HEK293 (cell line): ENCODE measurements around the gene DSTN.

Experiments used
- CTCF ChIA-PET: fragments of 350-600 bp; formaldehyde crosslinking; extraction: SDS; loops from one replicate; lab custom pipeline; 2021; ENCODE audit warnings: antibody characterized with exemption; lab: Yijun Ruan, JAX
- POLR2A ChIA-PET: fragments of 300-600 bp; formaldehyde crosslinking; extraction: SDS; loops from one replicate; lab custom pipeline; 2020; ENCODE audit warnings: antibody characterized with exemption, inconsistent platforms; lab: Yijun Ruan, JAX
- H3K27ac ChIP-seq: fragments of 200-500 bp; sonication (Bioruptor generic); 2 replicates; pipeline ENCODE4 v1.5.1; 2014; ENCODE audit warnings: low read depth, low read length, control low read depth, inconsistent platforms; ENCODE audit errors: extremely low read depth
- H3K36me3 ChIP-seq, 2 experiments: fragments of 200-500 bp in 1 of 2; sonication (Bioruptor generic) in 1 of 2; 1 replicate in 1 of 2; 2 replicates in 1 of 2; pipeline ENCODE4 v1.5.1; 2014 to 2017; ENCODE audit warnings: inconsistent platforms in 2 of 2, low read length in 2 of 2; ENCODE audit not compliant: control insufficient read depth in 2 of 2, insufficient read depth in 1 of 2
- H3K4me1 ChIP-seq: fragments of 200-500 bp; sonication (Bioruptor generic); 2 replicates; pipeline ENCODE4 v1.5.1; 2014; ENCODE audit warnings: mild to moderate bottlenecking, low read length, inconsistent platforms; ENCODE audit not compliant: control insufficient read depth, insufficient read depth
- H3K4me3 ChIP-seq: 2 replicates; pipeline ENCODE4 v1.5.1; 2011; ENCODE audit warnings: low read depth, mild to moderate bottlenecking, control low read depth, low read length, moderate library complexity
- H3K9me3 ChIP-seq: fragments of 200-500 bp; sonication (Bioruptor generic); 2 replicates; pipeline ENCODE4 v1.5.1; 2014; ENCODE audit warnings: low read depth, low read length, inconsistent platforms; ENCODE audit not compliant: control insufficient read depth, insufficient read depth
- BCL11B ChIP-seq: fragments of 450-650 bp; formaldehyde crosslinking; IDR thresholded peaks from 2 replicates; pipeline ENCODE4 v1.5.1; 2016; ENCODE audit warnings: low read depth, missing biosample characterization, missing genetic modification characterization
- GLIS1 ChIP-seq: fragments of 450-650 bp; formaldehyde crosslinking; IDR thresholded peaks from 2 replicates; pipeline ENCODE4 v1.5.1; 2016; ENCODE audit warnings: missing biosample characterization, missing genetic modification characterization
- KLF1 ChIP-seq: fragments of 450-650 bp; formaldehyde crosslinking; IDR thresholded peaks from 2 replicates; pipeline ENCODE4 v1.5.1; 2016; ENCODE audit warnings: missing biosample characterization, missing genetic modification characterization
- MZF1 ChIP-seq: fragments of 450-650 bp; formaldehyde crosslinking; IDR thresholded peaks from 2 replicates; pipeline ENCODE4 v1.5.1; 2017; ENCODE audit warnings: missing biosample characterization, missing genetic modification characterization, borderline replicate concordance
- SP3 ChIP-seq: fragments of 450-650 bp; formaldehyde crosslinking; IDR thresholded peaks from 2 replicates; pipeline ENCODE4 v1.5.1; 2016; ENCODE audit warnings: missing biosample characterization, missing genetic modification characterization
- WT1 ChIP-seq: fragments of 450-650 bp; formaldehyde crosslinking; IDR thresholded peaks from 2 replicates; pipeline ENCODE4 v1.5.1; 2016; ENCODE audit warnings: missing biosample characterization, missing genetic modification characterization
- YY1 ChIP-seq: fragments of 450-650 bp; formaldehyde crosslinking; IDR thresholded peaks from 2 replicates; pipeline ENCODE4 v1.5.1; 2018; ENCODE audit warnings: missing biosample characterization, missing genetic modification characterization
- ZNF138 ChIP-seq: fragments of 450-650 bp; formaldehyde crosslinking; IDR thresholded peaks from 2 replicates; pipeline ENCODE4 v1.5.1; 2016; ENCODE audit warnings: missing biosample characterization, missing genetic modification characterization, borderline replicate concordance
- ZNF174 ChIP-seq: fragments of 450-650 bp; formaldehyde crosslinking; IDR thresholded peaks from 2 replicates; pipeline ENCODE4 v1.5.0; 2017; ENCODE audit warnings: missing biosample characterization, mild to moderate bottlenecking, missing genetic modification characterization
- ZNF184 ChIP-seq: fragments of 450-650 bp; IDR thresholded peaks from 2 replicates; pipeline ENCODE4 v1.5.1; 2018; ENCODE audit warnings: missing biosample characterization, mild to moderate bottlenecking, missing genetic modification characterization
- ZNF311 ChIP-seq: fragments of 450-650 bp; formaldehyde crosslinking; IDR thresholded peaks from 2 replicates; pipeline ENCODE4 v1.5.1; 2017; ENCODE audit warnings: missing biosample characterization, missing genetic modification characterization, borderline replicate concordance
- ZNF416 ChIP-seq: fragments of 450-650 bp; formaldehyde crosslinking; IDR thresholded peaks from 2 replicates; pipeline ENCODE4 v1.5.1; 2016; ENCODE audit warnings: missing biosample characterization, missing genetic modification characterization
- ZNF473 ChIP-seq: fragments of 450-650 bp; formaldehyde crosslinking; IDR thresholded peaks from 2 replicates; pipeline ENCODE4 v1.5.1; 2017; ENCODE audit warnings: missing biosample characterization, missing genetic modification characterization
- ZNF654 ChIP-seq: fragments of 450-650 bp; formaldehyde crosslinking; IDR thresholded peaks from 2 replicates; pipeline ENCODE4 v1.5.1; 2016; ENCODE audit warnings: low read depth, missing biosample characterization, missing genetic modification characterization
- ZNF747 ChIP-seq: fragments of 450-650 bp; formaldehyde crosslinking; IDR thresholded peaks from 2 replicates; pipeline ENCODE4 v1.5.1; 2016; ENCODE audit warnings: missing biosample characterization, missing genetic modification characterization
- ZNF785 ChIP-seq: fragments of 450-650 bp; formaldehyde crosslinking; IDR thresholded peaks from 2 replicates; pipeline ENCODE4 v1.5.1; 2016; ENCODE audit warnings: missing biosample characterization, missing genetic modification characterization
- TF ChIP-seq, protein P1 (sequence below): fragments of 450-650 bp; formaldehyde crosslinking; IDR thresholded peaks from 2 replicates; pipeline ENCODE4 v1.5.1; 2016; ENCODE audit warnings: missing biosample characterization, missing genetic modification characterization
- TF ChIP-seq, protein P2 (sequence below): fragments of 450-650 bp; formaldehyde crosslinking; IDR thresholded peaks from 2 replicates; pipeline ENCODE4 v1.5.1; 2016; ENCODE audit warnings: missing biosample characterization, missing genetic modification characterization
- TF ChIP-seq, protein P3 (sequence below): fragments of 450-650 bp; formaldehyde crosslinking; IDR thresholded peaks from 2 replicates; pipeline ENCODE4 v1.5.1; 2016; ENCODE audit warnings: missing biosample characterization, missing genetic modification characterization

The DSTN gene

DNA sequence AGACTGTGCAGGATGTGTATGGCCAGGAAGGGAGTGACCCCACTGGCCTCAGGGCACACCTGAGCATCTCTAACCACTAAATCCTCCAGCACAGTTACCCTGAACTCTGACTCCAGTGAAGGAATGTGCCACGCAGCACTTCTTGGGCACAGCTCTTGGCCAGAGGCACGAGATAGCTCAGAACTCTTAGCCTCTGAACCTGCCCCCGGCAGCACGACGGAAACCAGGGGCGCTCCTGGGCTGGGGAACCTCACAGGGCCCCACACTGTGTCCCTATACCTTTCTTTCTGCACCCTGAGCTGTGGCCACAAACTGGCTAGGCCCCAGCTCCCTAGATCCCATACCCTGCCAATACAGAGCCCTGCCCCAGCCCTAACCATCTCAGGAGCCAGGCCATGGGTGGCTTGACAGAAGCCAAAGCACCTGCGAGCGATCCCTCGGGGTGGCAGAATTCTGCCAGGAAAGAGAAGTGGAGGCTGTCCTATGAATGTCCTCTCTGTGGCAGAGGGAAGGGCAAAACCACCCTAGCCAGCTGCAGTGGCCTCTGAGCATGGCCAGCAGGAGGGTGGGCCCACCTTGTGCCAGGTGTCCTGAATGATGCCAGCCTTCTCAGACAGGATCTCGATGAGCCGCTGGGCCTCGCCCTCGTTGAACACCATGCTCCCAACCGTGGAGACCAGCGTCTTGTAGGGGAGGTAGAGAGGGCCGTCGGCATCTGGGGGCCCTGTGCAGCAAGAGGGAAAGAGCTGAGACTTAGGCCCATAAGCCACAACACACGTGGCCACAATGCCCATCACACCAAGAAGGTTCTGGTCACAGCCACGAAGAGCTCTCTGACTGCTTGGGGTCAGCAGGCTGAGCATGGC lies 72.8 kb downstream of the DSTN start:
- ChIA-PET CTCF (interaction anchor here (0.6 kb wide), 1 partner anchor 99 kb away, joined by 3 read pairs; no protein-coding TSS in a partner anchor), POLR2A (no interaction called here)
- TF ChIP-seq ZNF311 (tag by site-specific recombination) (no peak), ZNF416 (tag by site-specific recombination) (no peak), ZNF785 (tag by site-specific recombination) (no peak), MZF1 (tag by site-specific recombination) (no peak), KLF1 (no peak), ZNF473 (tag by site-specific recombination) (no peak), SP3 (tag by site-specific recombination) (no peak), ZNF174 (tag by site-specific recombination) (no peak), WT1 (tag by site-specific recombination) (no peak), GLIS1 (tag by site-specific recombination) (no peak)
- TF ChIP-seq, protein P1, sequence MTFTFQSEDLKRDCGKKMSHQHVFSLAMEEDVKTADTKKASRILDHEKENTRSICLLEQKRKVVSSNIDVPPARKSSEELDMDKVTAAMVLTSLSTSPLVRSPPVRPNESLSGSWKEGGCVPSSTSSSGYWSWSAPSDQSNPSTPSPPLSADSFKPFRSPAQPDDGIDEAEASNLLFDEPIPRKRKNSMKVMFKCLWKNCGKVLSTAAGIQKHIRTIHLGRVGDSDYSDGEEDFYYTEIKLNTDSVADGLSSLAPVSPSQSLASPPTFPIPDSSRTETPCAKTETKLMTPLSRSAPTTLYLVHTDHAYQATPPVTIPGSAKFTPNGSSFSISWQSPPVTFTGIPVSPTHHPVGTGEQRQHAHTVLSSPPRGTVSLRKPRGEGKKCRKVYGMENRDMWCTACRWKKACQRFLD (tag by site-specific recombination) = no peak
- TF ChIP-seq, protein P2, sequence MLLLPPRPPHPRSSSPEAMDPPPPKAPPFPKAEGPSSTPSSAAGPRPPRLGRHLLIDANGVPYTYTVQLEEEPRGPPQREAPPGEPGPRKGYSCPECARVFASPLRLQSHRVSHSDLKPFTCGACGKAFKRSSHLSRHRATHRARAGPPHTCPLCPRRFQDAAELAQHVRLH = no peak
- Histone ChIP-seq H3K9me3 (no peaks in the 10 kb centered on the region), H3K4me3 (no peak overlapping the region), H3K36me3 (peaks cover 0 to 52% of the 10 kb centered on the region in 2 experiments; a peak in 1 of 3 replicates), H3K4me1 (no peaks in the 10 kb centered on the region), H3K27ac (no peak overlapping the region)

- 0 out of 2 replicates have a peak, but pooled peaks cover under 1% of the 10 kb centered on the region for H3K4me1 ChIP-seq
- ChIA-PET POLR2A (no interaction called here), CTCF (no interaction called here)
- no peaks in the 10 kb centered on the region for H3K9me3 ChIP-seq
- H3K36me3 ChIP-seq = peaks cover 0 to 47% of the 10 kb centered on the region in 2 experiments; a peak in 1 of 3 replicates
- H3K4me3 ChIP-seq = no peak overlapping the region
- no peak overlapping the region for H3K27ac ChIP-seq
- no peak for TF ChIP-seq ZNF654 (tag by site-specific recombination)
- no peak for TF ChIP-seq MZF1 (tag by site-specific recombination)
- TF ChIP-seq YY1 (tag by site-specific recombination) = no peak
- TF ChIP-seq ZNF138 (tag by site-specific recombination) = no peak
- no peak for TF ChIP-seq BCL11B (tag by site-specific recombination)
- TF ChIP-seq, protein P3, sequence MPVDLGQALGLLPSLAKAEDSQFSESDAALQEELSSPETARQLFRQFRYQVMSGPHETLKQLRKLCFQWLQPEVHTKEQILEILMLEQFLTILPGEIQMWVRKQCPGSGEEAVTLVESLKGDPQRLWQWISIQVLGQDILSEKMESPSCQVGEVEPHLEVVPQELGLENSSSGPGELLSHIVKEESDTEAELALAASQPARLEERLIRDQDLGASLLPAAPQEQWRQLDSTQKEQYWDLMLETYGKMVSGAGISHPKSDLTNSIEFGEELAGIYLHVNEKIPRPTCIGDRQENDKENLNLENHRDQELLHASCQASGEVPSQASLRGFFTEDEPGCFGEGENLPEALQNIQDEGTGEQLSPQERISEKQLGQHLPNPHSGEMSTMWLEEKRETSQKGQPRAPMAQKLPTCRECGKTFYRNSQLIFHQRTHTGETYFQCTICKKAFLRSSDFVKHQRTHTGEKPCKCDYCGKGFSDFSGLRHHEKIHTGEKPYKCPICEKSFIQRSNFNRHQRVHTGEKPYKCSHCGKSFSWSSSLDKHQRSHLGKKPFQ (tag by site-specific recombination) = no peak
- TF ChIP-seq ZNF184 (tag by site-specific recombination) = no peak
- TF ChIP-seq ZNF747 (tag by site-specific recombination) = no peak
- TF ChIP-seq SP3 (tag by site-specific recombination) = no peak
Measured at GRCh38 chr20:17643531-17644188, 73.8 kb downstream of the DSTN start.
